PC-9 (cell line): ENCODE results near the gene CNKSR3.

Experiments used
- EZH2 ChIP-seq: fragments of 200-600 bp; sonication (generic); IDR thresholded peaks from 2 replicates; pipeline ENCODE4 v1.8.0; 2017; ENCODE audit warnings: antibody characterized with exemption, low read depth
- TF ChIP-seq, protein P1 (sequence below): fragments of 200-600 bp; sonication (generic); conservative IDR thresholded peaks from 2 replicates; pipeline ENCODE4 v1.6.1; 2017; ENCODE audit warnings: mixed run types, antibody characterized with exemption, mild to moderate bottlenecking, moderate library complexity

DNA sequence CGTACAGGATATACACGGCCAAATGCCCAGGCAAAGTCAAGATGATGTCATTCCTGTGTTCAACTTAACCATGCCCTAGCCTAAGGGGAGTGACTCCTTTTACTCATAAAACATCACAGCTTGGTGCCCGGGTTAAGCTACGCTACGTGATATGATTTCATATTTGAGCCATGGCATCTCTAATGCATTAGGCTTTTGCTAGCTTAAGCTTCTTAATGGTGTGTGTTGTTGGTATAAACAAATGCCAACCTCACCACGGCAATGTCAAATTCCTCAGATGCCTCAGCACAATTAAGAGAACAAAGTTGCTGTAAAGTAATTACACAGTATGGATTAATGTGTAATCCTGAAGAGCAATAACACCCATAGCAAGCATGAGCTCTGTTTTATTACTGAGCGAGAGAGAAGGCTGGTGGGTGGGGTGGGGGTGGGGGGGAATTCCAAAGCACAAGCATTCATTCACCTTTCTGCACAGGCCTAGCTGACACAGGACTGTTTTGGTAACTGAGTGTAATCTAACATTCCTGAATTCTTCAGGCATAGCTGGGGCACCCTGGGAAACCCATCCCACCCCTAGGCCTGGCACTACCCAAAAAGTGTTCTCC, 44.7 kb upstream of the CNKSR3 start:
- TF ChIP-seq, protein P1, sequence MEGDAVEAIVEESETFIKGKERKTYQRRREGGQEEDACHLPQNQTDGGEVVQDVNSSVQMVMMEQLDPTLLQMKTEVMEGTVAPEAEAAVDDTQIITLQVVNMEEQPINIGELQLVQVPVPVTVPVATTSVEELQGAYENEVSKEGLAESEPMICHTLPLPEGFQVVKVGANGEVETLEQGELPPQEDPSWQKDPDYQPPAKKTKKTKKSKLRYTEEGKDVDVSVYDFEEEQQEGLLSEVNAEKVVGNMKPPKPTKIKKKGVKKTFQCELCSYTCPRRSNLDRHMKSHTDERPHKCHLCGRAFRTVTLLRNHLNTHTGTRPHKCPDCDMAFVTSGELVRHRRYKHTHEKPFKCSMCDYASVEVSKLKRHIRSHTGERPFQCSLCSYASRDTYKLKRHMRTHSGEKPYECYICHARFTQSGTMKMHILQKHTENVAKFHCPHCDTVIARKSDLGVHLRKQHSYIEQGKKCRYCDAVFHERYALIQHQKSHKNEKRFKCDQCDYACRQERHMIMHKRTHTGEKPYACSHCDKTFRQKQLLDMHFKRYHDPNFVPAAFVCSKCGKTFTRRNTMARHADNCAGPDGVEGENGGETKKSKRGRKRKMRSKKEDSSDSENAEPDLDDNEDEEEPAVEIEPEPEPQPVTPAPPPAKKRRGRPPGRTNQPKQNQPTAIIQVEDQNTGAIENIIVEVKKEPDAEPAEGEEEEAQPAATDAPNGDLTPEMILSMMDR = no peak
- TF ChIP-seq EZH2 = no peak
